ENCODE measurements around the gene RILPL1. TPM values are rescaled to one million over a fixed set of nuclear protein-coding genes. Genes with fewer than 3 reads are reported as not detected.
A peak's percentile ranks its signal among the peaks of the same experiment; 100 is the strongest.
"Not testable (repeated sequence)": the region's sequence is repeated elsewhere in the genome, so short reads cannot be mapped to it uniquely, and the experiment has no call there.

RILPL1 gene
- total and polyA plus RNA-seq, 2 donors, result 3.4 to 11.8 TPM

- H3K27me3 ChIP-seq (ENCODE audit: control insufficient read depth in 2 of 2, insufficient read depth in 1 of 2, low read length in 1 of 2), result no peaks in the 10 kb centered on the region
- no peak overlapping the region for H3K4me3 ChIP-seq (ENCODE audit: low read length in 2 of 2)
- no peaks in the 10 kb centered on the region for H3K9me3 ChIP-seq (ENCODE audit: control insufficient read depth in 2 of 2, insufficient read depth in 1 of 2, low read length in 1 of 2)
- no peak overlapping the region for H3K27ac ChIP-seq (ENCODE audit: low read depth in 1 of 2, low read length in 1 of 2)
- 92% methylated on average over 10 of the region's 10 CpGs for WGBS
- DNase-seq (ENCODE audit: low read depth in 6 of 9, low spot score in 9 of 9), result no peak
- no peaks in the 10 kb centered on the region for H3K36me3 ChIP-seq (ENCODE audit: control insufficient read depth in 2 of 2, insufficient read depth in 2 of 2, low read length in 1 of 2)
- no peaks in the 10 kb centered on the region for H3K4me1 ChIP-seq (ENCODE audit: control insufficient read depth in 2 of 2, insufficient read depth in 2 of 2, low read length in 2 of 2)
Observed at GRCh38 chr12:123523518-123523917, 10.0 kb downstream of the RILPL1 start.

GRCh38 chr12:123522164-123522563 lies 11.4 kb downstream of the RILPL1 start:
- DNase-seq (ENCODE audit: low read depth in 6 of 9, low spot score in 9 of 9), result no peak
- Histone ChIP-seq H3K4me3 (ENCODE audit: low read length in 2 of 2) (no peak overlapping the region), H3K4me1 (ENCODE audit: control insufficient read depth in 2 of 2, insufficient read depth in 2 of 2, low read length in 2 of 2) (no peaks in the 10 kb centered on the region), H3K27ac (ENCODE audit: low read depth in 1 of 2, low read length in 1 of 2) (no peak overlapping the region), H3K36me3 (ENCODE audit: control insufficient read depth in 2 of 2, insufficient read depth in 2 of 2, low read length in 1 of 2) (peaks cover 3 to 5% of the 10 kb centered on the region in 2 donors), H3K9me3 (ENCODE audit: control insufficient read depth in 2 of 2, insufficient read depth in 1 of 2, low read length in 1 of 2) (no peaks in the 10 kb centered on the region), H3K27me3 (ENCODE audit: control insufficient read depth in 2 of 2, insufficient read depth in 1 of 2, low read length in 1 of 2) (no peaks in the 10 kb centered on the region)
- WGBS, result 96% methylated on average over 7 of the region's 7 CpGs

- peaks cover 3 to 5% of the 10 kb centered on the region in 2 donors for H3K36me3 ChIP-seq (ENCODE audit: control insufficient read depth in 2 of 2, insufficient read depth in 2 of 2, low read length in 1 of 2)
- H3K9me3 ChIP-seq (ENCODE audit: control insufficient read depth in 2 of 2, insufficient read depth in 1 of 2, low read length in 1 of 2), result no peaks in the 10 kb centered on the region
- H3K27ac ChIP-seq (ENCODE audit: low read depth in 1 of 2, low read length in 1 of 2), result no peak overlapping the region
- no peak overlapping the region for H3K4me3 ChIP-seq (ENCODE audit: low read length in 2 of 2)
- DNase-seq (ENCODE audit: low read depth in 6 of 9, low spot score in 9 of 9), result no peak
- 97% methylated on average over 14 of the region's 14 CpGs for WGBS
- no peaks in the 10 kb centered on the region for H3K4me1 ChIP-seq (ENCODE audit: control insufficient read depth in 2 of 2, insufficient read depth in 2 of 2, low read length in 2 of 2)
- H3K27me3 ChIP-seq (ENCODE audit: control insufficient read depth in 2 of 2, insufficient read depth in 1 of 2, low read length in 1 of 2), result no peaks in the 10 kb centered on the region
Observed at GRCh38 chr12:123520567-123521474, 12.7 kb downstream of the RILPL1 start.

- DNase-seq (ENCODE audit: low read depth in 6 of 9, low spot score in 9 of 9), result peak in 1 of 9 donors; percentile 15
- 92% methylated on average over 24 of the region's 24 CpGs for WGBS
- no peak overlapping the region for H3K4me3 ChIP-seq (ENCODE audit: low read length in 2 of 2)
- peak overlapping the region; percentile 64 to 81 for H3K27ac ChIP-seq (ENCODE audit: low read depth in 1 of 2, low read length in 1 of 2)
- peaks cover 3 to 5% of the 10 kb centered on the region in 2 donors for H3K36me3 ChIP-seq (ENCODE audit: control insufficient read depth in 2 of 2, insufficient read depth in 2 of 2, low read length in 1 of 2)
- no peaks in the 10 kb centered on the region for H3K9me3 ChIP-seq (ENCODE audit: control insufficient read depth in 2 of 2, insufficient read depth in 1 of 2, low read length in 1 of 2)
- H3K27me3 ChIP-seq (ENCODE audit: control insufficient read depth in 2 of 2, insufficient read depth in 1 of 2, low read length in 1 of 2), result no peaks in the 10 kb centered on the region
- H3K4me1 ChIP-seq (ENCODE audit: control insufficient read depth in 2 of 2, insufficient read depth in 2 of 2, low read length in 2 of 2), result no peaks in the 10 kb centered on the region
Observed at GRCh38 chr12:123519141-123520001, 14.1 kb downstream of the RILPL1 start.

- WGBS, result 92% methylated on average over 11 of the region's 11 CpGs
- Histone ChIP-seq H3K9me3 (ENCODE audit: control insufficient read depth in 2 of 2, insufficient read depth in 1 of 2, low read length in 1 of 2) (peaks cover 0 to 2% of the 10 kb centered on the region in 2 donors), H3K4me3 (ENCODE audit: low read length in 2 of 2) (no peak overlapping the region), H3K27me3 (ENCODE audit: control insufficient read depth in 2 of 2, insufficient read depth in 1 of 2, low read length in 1 of 2) (no peaks in the 10 kb centered on the region), H3K36me3 (ENCODE audit: control insufficient read depth in 2 of 2, insufficient read depth in 2 of 2, low read length in 1 of 2) (peaks cover 3 to 5% of the 10 kb centered on the region in 2 donors), H3K27ac (ENCODE audit: low read depth in 1 of 2, low read length in 1 of 2) (no peak overlapping the region), H3K4me1 (ENCODE audit: control insufficient read depth in 2 of 2, insufficient read depth in 2 of 2, low read length in 2 of 2) (peaks cover 0 to 5% of the 10 kb centered on the region in 2 donors)
- DNase-seq (ENCODE audit: low read depth in 6 of 9, low spot score in 9 of 9), result no peak
Observed at GRCh38 chr12:123516216-123516780, 17.2 kb downstream of the RILPL1 start.

GRCh38 chr12:123514582-123515221 lies 18.8 kb downstream of the RILPL1 start:
- 96% methylated on average over 1 of the region's 1 CpG for WGBS
- H3K9me3 ChIP-seq (ENCODE audit: control insufficient read depth in 2 of 2, insufficient read depth in 1 of 2, low read length in 1 of 2); DNase-seq (ENCODE audit: low read depth in 6 of 9, low spot score in 9 of 9); H3K4me3 ChIP-seq (ENCODE audit: low read length in 2 of 2); H3K36me3 ChIP-seq (ENCODE audit: control insufficient read depth in 2 of 2, insufficient read depth in 2 of 2, low read length in 1 of 2); H3K27me3 ChIP-seq (ENCODE audit: control insufficient read depth in 2 of 2, insufficient read depth in 1 of 2, low read length in 1 of 2); H3K27ac ChIP-seq (ENCODE audit: low read depth in 1 of 2, low read length in 1 of 2); H3K4me1 ChIP-seq (ENCODE audit: control insufficient read depth in 2 of 2, insufficient read depth in 2 of 2, low read length in 2 of 2): not testable (repeated sequence)

- no peaks in the 10 kb centered on the region for H3K27me3 ChIP-seq (ENCODE audit: control insufficient read depth in 2 of 2, insufficient read depth in 1 of 2, low read length in 1 of 2)
- no peak overlapping the region for H3K4me3 ChIP-seq (ENCODE audit: low read length in 2 of 2)
- H3K4me1 ChIP-seq (ENCODE audit: control insufficient read depth in 2 of 2, insufficient read depth in 2 of 2, low read length in 2 of 2), result peaks cover 0 to 5% of the 10 kb centered on the region in 2 donors
- H3K9me3 ChIP-seq (ENCODE audit: control insufficient read depth in 2 of 2, insufficient read depth in 1 of 2, low read length in 1 of 2), result peaks cover 1 to 5% of the 10 kb centered on the region in 2 donors
- no peak for DNase-seq (ENCODE audit: low read depth in 6 of 9, low spot score in 9 of 9)
- peak overlapping the region in 1 of 2 donors; percentile 68 for H3K27ac ChIP-seq (ENCODE audit: low read depth in 1 of 2, low read length in 1 of 2)
- WGBS, result 90% methylated on average over 13 of the region's 13 CpGs
- peaks cover 3 to 5% of the 10 kb centered on the region in 2 donors for H3K36me3 ChIP-seq (ENCODE audit: control insufficient read depth in 2 of 2, insufficient read depth in 2 of 2, low read length in 1 of 2)
Observed at GRCh38 chr12:123513805-123514204, 19.7 kb downstream of the RILPL1 start.

GRCh38 chr12:123512838-123513665 lies 20.5 kb downstream of the RILPL1 start:
- Histone ChIP-seq H3K27me3 (ENCODE audit: control insufficient read depth in 2 of 2, insufficient read depth in 1 of 2, low read length in 1 of 2) (no peaks in the 10 kb centered on the region), H3K4me1 (ENCODE audit: control insufficient read depth in 2 of 2, insufficient read depth in 2 of 2, low read length in 2 of 2) (peaks cover 0 to 5% of the 10 kb centered on the region in 2 donors), H3K27ac (ENCODE audit: low read depth in 1 of 2, low read length in 1 of 2) (peak overlapping the region; percentile 57 to 65), H3K36me3 (ENCODE audit: control insufficient read depth in 2 of 2, insufficient read depth in 2 of 2, low read length in 1 of 2) (peaks cover 3 to 5% of the 10 kb centered on the region in 2 donors), H3K9me3 (ENCODE audit: control insufficient read depth in 2 of 2, insufficient read depth in 1 of 2, low read length in 1 of 2) (peaks cover 1 to 5% of the 10 kb centered on the region in 2 donors), H3K4me3 (ENCODE audit: low read length in 2 of 2) (no peak overlapping the region)
- 94% methylated on average over 26 of the region's 26 CpGs for WGBS
- DNase-seq (ENCODE audit: low read depth in 6 of 9, low spot score in 9 of 9), result no peak

All from thymus (tissue), 11 donors.